VCaP (cell line): ENCODE data around the gene FKBP10.

Experiments
- H3K27ac ChIP-seq: fragments of 450-650 bp; 2 replicates; pipeline ENCODE4 v1.5.1; 2017
- CTCF ChIP-seq: fragments of 450-650 bp; conservative IDR thresholded peaks from 2 replicates; pipeline ENCODE4 v1.5.1; 2017; ENCODE audit warnings: mild to moderate bottlenecking, moderate library complexity

FKBP10 gene

GRCh38 chr17:41806685-41807445 is 5.9 kb upstream of the FKBP10 start:
- TF ChIP-seq CTCF, result no peak

GRCh38 chr17:41810659-41811548 is 1.9 kb upstream of the FKBP10 start:
- no peak for TF ChIP-seq CTCF
- H3K27ac ChIP-seq, result peak overlapping the region; percentile 87

More at GRCh38 chr17:41806685-41807445, 5.9 kb upstream of the FKBP10 start:
- H3K27ac ChIP-seq, result no peak overlapping the region

GRCh38 chr17:41811549-41812380 is 1.0 kb upstream of the FKBP10 start, which contains the start of gene P3H4:
Gene P3H4 (minus strand): TSS chr17:41811949. CDS start chr17:41811915, 34 bp downstream.
- H3K27ac ChIP-seq, result peak within 1 kb of the TSS; percentile 87
- peak; percentile 75 for TF ChIP-seq CTCF

GRCh38 chr17:41813152-41813680 is 412 bp downstream of the FKBP10 start:
- H3K27ac ChIP-seq, result peak overlapping the region; percentile 87
- no peak for TF ChIP-seq CTCF

GRCh38 chr17:41813699-41814124 is 908 bp downstream of the FKBP10 start:
- no peak for TF ChIP-seq CTCF
- H3K27ac ChIP-seq, result peak overlapping the region; percentile 87

- H3K27ac ChIP-seq, result peak overlapping the region; percentile 87
- no peak for TF ChIP-seq CTCF
These were observed 1.4 kb downstream of the FKBP10 start for GRCh38 chr17:41814195-41814594.
